Stimulated activated CD8-positive, alpha-beta memory T cell treated with anti-CD3 and anti-CD28 coated beads, Interleukin-15, amount 100 ng/mL, for 48 hours (primary cell): ENCODE data around the gene UNC50.
"Not testable (repeated sequence)": the region's sequence is repeated elsewhere in the genome, so short reads cannot be mapped to it uniquely, and the experiment has no call there.

Experiments
- DNase-seq, 2 donors: peaks; one replicate each; pipeline ENCODE4 v3.0.0-alpha.2; 2020; ENCODE audit warnings: low read depth in 2 of 2

Gene UNC50

GRCh38 chr2:98576666-98577312 lies 31.6 kb upstream of the UNC50 start:
- no peak for DNase-seq

GRCh38 chr2:98577313-98577712 lies 31.1 kb upstream of the UNC50 start:
- DNase-seq: no peak

GRCh38 chr2:98578231-98578630 lies 30.2 kb upstream of the UNC50 start:
- DNase-seq: no peak

- no peak for DNase-seq
These were observed 28.5 kb upstream of the UNC50 start for GRCh38 chr2:98579926-98580325.

GRCh38 chr2:98580656-98581284 lies 27.6 kb upstream of the UNC50 start:
- no peak for DNase-seq

GRCh38 chr2:98582523-98582922 lies 25.9 kb upstream of the UNC50 start:
- DNase-seq: no peak

GRCh38 chr2:98583276-98583675 lies 25.1 kb upstream of the UNC50 start:
- no peak for DNase-seq

GRCh38 chr2:98583816-98584618 lies 24.4 kb upstream of the UNC50 start:
- no peak for DNase-seq

GRCh38 chr2:98585386-98585785 lies 23.0 kb upstream of the UNC50 start:
- DNase-seq: no peak

GRCh38 chr2:98586551-98587140 lies 21.7 kb upstream of the UNC50 start:
- DNase-seq: no peak

GRCh38 chr2:98588880-98589431 lies 19.4 kb upstream of the UNC50 start:
- DNase-seq: no peak

GRCh38 chr2:98589489-98589888 lies 18.9 kb upstream of the UNC50 start:
- no peak for DNase-seq

- no peak for DNase-seq
These were observed 15.8 kb upstream of the UNC50 start for GRCh38 chr2:98592565-98592964.

- DNase-seq: not testable (repeated sequence)
These were observed 13.7 kb upstream of the UNC50 start for GRCh38 chr2:98594665-98595064.

- DNase-seq: no peak
These were observed 9.5 kb upstream of the UNC50 start for GRCh38 chr2:98598781-98599428.

- no peak for DNase-seq
These were observed 6.8 kb upstream of the UNC50 start for GRCh38 chr2:98601532-98602132.

- DNase-seq: no peak
These were observed 3.8 kb upstream of the UNC50 start for GRCh38 chr2:98604547-98604946.

- DNase-seq: no peak
These were observed 3.3 kb upstream of the UNC50 start for GRCh38 chr2:98605076-98605475.

- DNase-seq: no peak
These were observed 2.0 kb upstream of the UNC50 start for GRCh38 chr2:98606431-98606830.

- no peak for DNase-seq
These were observed 1.3 kb upstream of the UNC50 start for GRCh38 chr2:98607104-98607503.

- DNase-seq: no peak
These were observed 661 bp upstream of the UNC50 start for GRCh38 chr2:98607741-98608115.
